Esophagus mucosa (tissue), 1 donor: ENCODE data around the gene VAMP1. TPM values are rescaled to one million over a fixed set of nuclear protein-coding genes. Genes with fewer than 3 reads are reported as not detected.
"Not testable (repeated sequence)": the region's sequence is repeated elsewhere in the genome, so short reads cannot be mapped to it uniquely, and the experiment has no call there.

Source experiments
- ATAC-seq: fragments of 200-7000 bp; cut with Tn5 transposase; one replicate; pipeline ENCODE4 v1.9.1; 2020
- total RNA-seq: library from RNA; stranded (reverse); gene quantifications from one replicate; pipeline ENCODE4 v1.2.4, GENCODE V29; 2023
- donor health status: DM: yes; HTN: yes; CAD: no.

Gene VAMP1
- total RNA-seq, 1 donor from 2014 or later: 1.6 TPM

- peak; percentile 64 for ATAC-seq
Observed at GRCh38 chr12:6451348-6452244, 18.9 kb downstream of the VAMP1 start, which contains the start of gene TAPBPL. Gene TAPBPL, plus strand, starts transcription at chr12:6452042. Its CDS starts 207 bp downstream, at chr12:6452249.

- peak; percentile 5 for ATAC-seq
Observed at GRCh38 chr12:6450869-6451347, 19.6 kb downstream of the VAMP1 start.

- ATAC-seq: no peak
Observed at GRCh38 chr12:6450091-6450868, 20.2 kb downstream of the VAMP1 start.

- no peak for ATAC-seq
Observed at GRCh38 chr12:6444704-6445688, 25.5 kb downstream of the VAMP1 start, which contains the start of gene CD27. Gene CD27, plus strand, starts transcription at chr12:6444955. Its CDS starts 141 bp downstream, at chr12:6445096.

GRCh38 chr12:6444031-6444430 is 26.4 kb downstream of the VAMP1 start:
- no peak for ATAC-seq

- ATAC-seq: no peak
Observed at GRCh38 chr12:6443361-6443983, 27.0 kb downstream of the VAMP1 start.

- no peak for ATAC-seq
Observed at GRCh38 chr12:6442836-6443235, 27.6 kb downstream of the VAMP1 start.

GRCh38 chr12:6440391-6440790 is 30.1 kb downstream of the VAMP1 start:
- no peak for ATAC-seq

- no peak for ATAC-seq
Observed at GRCh38 chr12:6438345-6438744, 32.1 kb downstream of the VAMP1 start.

- ATAC-seq: no peak
Observed at GRCh38 chr12:6437586-6437985, 32.9 kb downstream of the VAMP1 start.

GRCh38 chr12:6435961-6436715 is 34.3 kb downstream of the VAMP1 start:
- no peak for ATAC-seq

GRCh38 chr12:6434205-6435140 is 36.0 kb downstream of the VAMP1 start:
- peak; percentile 10 for ATAC-seq

- no peak for ATAC-seq
Observed at GRCh38 chr12:6432991-6433390, 37.5 kb downstream of the VAMP1 start.

- peak; percentile 88 for ATAC-seq
Observed at GRCh38 chr12:6430124-6430989, 40.1 kb downstream of the VAMP1 start.

GRCh38 chr12:6428326-6428725 is 42.2 kb downstream of the VAMP1 start:
- no peak for ATAC-seq

- not testable (repeated sequence) for ATAC-seq
Observed at GRCh38 chr12:6427796-6428195, 42.7 kb downstream of the VAMP1 start.

- ATAC-seq: no peak
Observed at GRCh38 chr12:6426882-6427671, 43.4 kb downstream of the VAMP1 start.
